A673 (cell line): ENCODE measurements around the gene PPP1CA. TPM values are rescaled to one million over a fixed set of nuclear protein-coding genes. Genes with fewer than 3 reads are reported as not detected.

Experiments
- BruUV-seq: library from RNA; stranded (reverse); fragments of 400-500 nt; replicated peaks from 2 replicates; lab custom pipeline; 2021; lab: Mats Ljungman, UMichigan
- CTCF ChIA-PET: fragments of 300-600 bp; sonication (Branson Sonifier 250); formaldehyde crosslinking; loops from one replicate; lab custom pipeline; 2022; ENCODE audit warnings: antibody characterized with exemption; lab: Charles Lee
- POLR2A ChIA-PET: fragments of 300-600 bp; sonication (Branson Sonifier 250); formaldehyde crosslinking; loops from one replicate; lab custom pipeline; 2022; ENCODE audit warnings: antibody characterized with exemption; ENCODE audit not compliant: low non-redundant PET; lab: Charles Lee
- DNase-seq: peaks from one replicate; pipeline ENCODE4 v3.0.0-alpha.2; 2015; ENCODE audit warnings: low spot score
- H3K27ac ChIP-seq: fragments of 200-600 bp; sonication (generic); 2 replicates; pipeline ENCODE4 v1.5.1; 2016; ENCODE audit warnings: mixed run types, low read depth, mild to moderate bottlenecking, mixed read lengths, antibody characterized with exemption, low read length; ENCODE audit not compliant: poor library complexity, severe bottlenecking
- H3K27me3 ChIP-seq: fragments of 200-600 bp; sonication (generic); replicated peaks from 2 replicates; pipeline ENCODE4 v1.6.1; 2017; ENCODE audit warnings: mixed run types, low read depth, mild to moderate bottlenecking, mixed read lengths, antibody characterized with exemption, low read length; ENCODE audit not compliant: insufficient read depth, poor library complexity
- H3K36me3 ChIP-seq: fragments of 200-600 bp; sonication (generic); 2 replicates; pipeline ENCODE4 v1.6.1; 2016; ENCODE audit warnings: mixed run types, mild to moderate bottlenecking, mixed read lengths, antibody characterized with exemption, low read length; ENCODE audit not compliant: insufficient read depth, poor library complexity, severe bottlenecking
- H3K4me1 ChIP-seq: fragments of 200-600 bp; sonication (generic); 2 replicates; pipeline ENCODE4 v1.6.1; 2017; ENCODE audit warnings: mixed run types, mild to moderate bottlenecking, mixed read lengths, antibody characterized with exemption, low read length; ENCODE audit not compliant: insufficient read depth, poor library complexity, severe bottlenecking
- H3K4me3 ChIP-seq: fragments of 200-600 bp; sonication (generic); 2 replicates; pipeline ENCODE4 v1.5.1; 2016; ENCODE audit warnings: low read depth, mixed run types, mild to moderate bottlenecking, mixed read lengths, low read length; ENCODE audit not compliant: poor library complexity, severe bottlenecking
- H3K9me3 ChIP-seq: fragments of 200-600 bp; sonication (generic); 2 replicates; pipeline ENCODE4 v1.6.1; 2016; ENCODE audit warnings: mixed run types, low read depth, mild to moderate bottlenecking, mixed read lengths, antibody characterized with exemption, low read length; ENCODE audit not compliant: poor library complexity, severe bottlenecking
- CTCF ChIP-seq: fragments of 300-800, 200-600 bp; sonication (generic); conservative IDR thresholded peaks from 2 replicates; pipeline ENCODE4 v1.5.1; 2017; ENCODE audit warnings: low read depth, mild to moderate bottlenecking, antibody characterized with exemption, low read length, moderate library complexity, mixed read lengths
- EZH2 ChIP-seq: fragments of 200-600 bp; sonication (generic); IDR thresholded peaks from 2 replicates; pipeline ENCODE4 v1.6.1; 2017; ENCODE audit warnings: borderline replicate concordance, low read depth, mild to moderate bottlenecking, mixed read lengths, antibody characterized with exemption, low read length; ENCODE audit not compliant: poor library complexity, severe bottlenecking
- intact Hi-C: fragments of 100-400 bp; cut with micrococcal nuclease; formaldehyde crosslinking; loops from one replicate; pipeline ENCODE4 v1.10.0; 2022; ENCODE audit not compliant: unreplicated experiment
- total RNA-seq: library from RNA; stranded (reverse); gene quantifications from 2 replicates; pipeline ENCODE4 v1.2.3, GENCODE V29; 2021

PPP1CA gene
- total RNA-seq, 1 experiment from 2014 or later = 239 TPM

DNA sequence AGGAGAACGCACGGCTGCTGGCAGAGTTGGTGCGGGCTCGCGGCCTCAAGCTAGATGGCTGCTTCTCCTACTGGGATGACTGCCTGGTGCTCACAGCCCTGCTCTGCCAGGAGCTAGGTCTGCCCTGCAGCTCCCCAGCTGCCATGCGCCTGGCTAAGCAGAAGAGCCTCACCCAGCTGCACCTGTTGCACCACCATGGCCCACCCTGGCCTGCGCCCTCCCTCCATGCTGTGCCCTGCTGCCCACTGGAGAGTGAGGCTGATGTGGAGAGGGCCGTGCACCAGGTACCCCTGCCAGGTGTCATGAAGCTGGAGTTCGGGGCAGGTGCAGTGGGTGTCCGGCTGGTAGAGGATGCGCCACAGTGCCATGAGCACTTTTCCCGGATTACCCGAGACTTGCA lies 21.8 kb upstream of the PPP1CA start:
- Histone ChIP-seq H3K36me3 (no peaks in the 10 kb centered on the region), H3K4me3 (no peak overlapping the region), H3K4me1 (peaks cover 14% of the 10 kb centered on the region), H3K27me3 (no peaks in the 10 kb centered on the region), H3K27ac (no peak overlapping the region), H3K9me3 (no peaks in the 10 kb centered on the region)
- BruUV-seq = no TSS peak
- no peak for TF ChIP-seq CTCF
- TF ChIP-seq EZH2 = no peak
- CTCF ChIA-PET = no interaction called here
- DNase-seq = no peak
- POLR2A ChIA-PET = no interaction called here
- intact Hi-C loops = no loop called here

GRCh38 chr11:67422891-67423290 lies 21.2 kb upstream of the PPP1CA start:
- ChIA-PET POLR2A (no interaction called here), CTCF (interaction anchor here (0.6 kb wide), 1 partner anchor 8 kb away, joined by 5 read pairs; no protein-coding TSS in a partner anchor)
- intact Hi-C loops = no loop called here
- Histone ChIP-seq H3K27ac (no peak overlapping the region), H3K4me3 (no peak overlapping the region), H3K4me1 (peaks cover 14% of the 10 kb centered on the region), H3K36me3 (no peaks in the 10 kb centered on the region), H3K9me3 (no peaks in the 10 kb centered on the region), H3K27me3 (no peaks in the 10 kb centered on the region)
- no TSS peak for BruUV-seq
- DNase-seq = no peak
- TF ChIP-seq EZH2 = no peak

- DNase-seq = no peak
- H3K4me3 ChIP-seq = peak overlapping the region; percentile 51
- H3K27me3 ChIP-seq = no peaks in the 10 kb centered on the region
- POLR2A ChIA-PET = interaction anchor here (0.6 kb wide), 1 partner anchor 1537 kb away, joined by 3 read pairs; no protein-coding TSS in a partner anchor
- BruUV-seq = no TSS peak
- no peaks in the 10 kb centered on the region for H3K9me3 ChIP-seq
- H3K36me3 ChIP-seq = no peaks in the 10 kb centered on the region
- no peak for TF ChIP-seq EZH2
- TF ChIP-seq CTCF = no peak
- intact Hi-C loops = no loop called here
- no peak overlapping the region for H3K27ac ChIP-seq
- CTCF ChIA-PET = interaction anchor here (1.0 kb wide), 1 partner anchor 70 kb away, joined by 3 read pairs; no protein-coding TSS in a partner anchor
- H3K4me1 ChIP-seq = peaks cover 21% of the 10 kb centered on the region
Measured at GRCh38 chr11:67421430-67422031, 19.9 kb upstream of the PPP1CA start.
